GM12801 (cell line): Measurements from ENCODE around the gene GMDS.

Experiments
- TF ChIP-seq, protein P1 (sequence below): IDR thresholded peaks from one replicate; pipeline ENCODE4 v1.5.1; 2011; ENCODE audit warnings: control low read depth; ENCODE audit not compliant: insufficient read length; ENCODE audit errors: extremely low read depth

The GMDS gene

DNA sequence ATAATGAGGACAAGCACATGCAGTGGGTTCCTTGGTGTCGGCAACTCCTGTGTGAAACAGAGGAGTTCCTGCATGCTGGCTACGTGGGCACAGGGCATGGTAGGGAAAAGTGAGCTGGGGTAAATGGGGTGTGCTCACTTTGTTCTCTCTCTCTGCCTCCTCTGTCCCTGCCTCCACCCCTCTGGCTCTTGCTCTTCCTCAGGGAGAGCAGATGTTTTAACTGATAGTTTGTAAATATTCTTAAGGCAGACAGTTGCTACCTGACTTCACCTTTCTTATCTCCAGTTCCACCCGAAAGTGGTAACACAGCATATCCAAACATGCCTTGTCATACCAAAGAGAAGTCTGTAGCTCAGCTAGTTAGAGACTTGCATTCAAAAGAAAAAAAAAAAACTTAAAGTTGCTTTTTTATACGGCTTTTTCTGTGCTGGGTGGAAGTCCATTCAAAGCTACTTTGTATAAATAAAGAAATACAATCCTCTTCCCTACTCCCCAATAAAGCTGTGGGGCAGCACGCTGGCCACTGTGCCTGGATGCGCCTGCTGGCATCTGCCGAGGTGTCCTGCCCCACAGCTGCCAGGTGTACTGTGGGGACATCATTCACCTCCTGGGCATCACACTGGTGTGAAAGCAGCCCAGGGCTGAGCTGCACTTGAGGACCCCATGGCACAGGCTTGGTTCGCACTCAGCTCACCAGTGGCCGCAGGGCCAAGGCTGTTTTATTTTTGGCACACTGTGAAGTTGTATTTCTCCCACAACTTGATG is 542.1 kb downstream of the GMDS start:
- TF ChIP-seq, protein P1, sequence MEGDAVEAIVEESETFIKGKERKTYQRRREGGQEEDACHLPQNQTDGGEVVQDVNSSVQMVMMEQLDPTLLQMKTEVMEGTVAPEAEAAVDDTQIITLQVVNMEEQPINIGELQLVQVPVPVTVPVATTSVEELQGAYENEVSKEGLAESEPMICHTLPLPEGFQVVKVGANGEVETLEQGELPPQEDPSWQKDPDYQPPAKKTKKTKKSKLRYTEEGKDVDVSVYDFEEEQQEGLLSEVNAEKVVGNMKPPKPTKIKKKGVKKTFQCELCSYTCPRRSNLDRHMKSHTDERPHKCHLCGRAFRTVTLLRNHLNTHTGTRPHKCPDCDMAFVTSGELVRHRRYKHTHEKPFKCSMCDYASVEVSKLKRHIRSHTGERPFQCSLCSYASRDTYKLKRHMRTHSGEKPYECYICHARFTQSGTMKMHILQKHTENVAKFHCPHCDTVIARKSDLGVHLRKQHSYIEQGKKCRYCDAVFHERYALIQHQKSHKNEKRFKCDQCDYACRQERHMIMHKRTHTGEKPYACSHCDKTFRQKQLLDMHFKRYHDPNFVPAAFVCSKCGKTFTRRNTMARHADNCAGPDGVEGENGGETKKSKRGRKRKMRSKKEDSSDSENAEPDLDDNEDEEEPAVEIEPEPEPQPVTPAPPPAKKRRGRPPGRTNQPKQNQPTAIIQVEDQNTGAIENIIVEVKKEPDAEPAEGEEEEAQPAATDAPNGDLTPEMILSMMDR, result no peak

DNA sequence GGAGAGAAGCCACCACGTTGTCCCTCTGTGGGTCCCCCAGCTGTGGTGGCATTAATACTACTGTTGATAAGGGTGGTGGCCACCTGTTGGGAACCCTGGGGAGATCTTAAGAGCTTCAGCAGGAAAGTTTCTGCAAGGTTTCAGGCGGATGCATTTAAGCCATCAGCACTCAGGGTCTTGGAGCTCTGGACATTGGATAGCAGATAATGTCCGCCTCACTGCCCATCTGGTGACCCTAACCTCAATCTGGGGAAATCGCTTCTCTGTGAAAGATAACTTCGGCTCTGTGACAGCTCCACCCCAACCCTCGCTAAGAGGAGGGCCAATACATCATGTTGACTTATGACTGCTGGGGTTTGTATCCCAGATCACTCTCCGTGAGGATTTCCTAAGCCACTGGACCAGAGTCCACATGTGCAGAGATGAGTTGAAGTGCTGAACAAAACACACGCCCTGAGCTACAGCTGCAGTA is 542.8 kb downstream of the GMDS start:
- TF ChIP-seq, protein P1, result no peak

DNA sequence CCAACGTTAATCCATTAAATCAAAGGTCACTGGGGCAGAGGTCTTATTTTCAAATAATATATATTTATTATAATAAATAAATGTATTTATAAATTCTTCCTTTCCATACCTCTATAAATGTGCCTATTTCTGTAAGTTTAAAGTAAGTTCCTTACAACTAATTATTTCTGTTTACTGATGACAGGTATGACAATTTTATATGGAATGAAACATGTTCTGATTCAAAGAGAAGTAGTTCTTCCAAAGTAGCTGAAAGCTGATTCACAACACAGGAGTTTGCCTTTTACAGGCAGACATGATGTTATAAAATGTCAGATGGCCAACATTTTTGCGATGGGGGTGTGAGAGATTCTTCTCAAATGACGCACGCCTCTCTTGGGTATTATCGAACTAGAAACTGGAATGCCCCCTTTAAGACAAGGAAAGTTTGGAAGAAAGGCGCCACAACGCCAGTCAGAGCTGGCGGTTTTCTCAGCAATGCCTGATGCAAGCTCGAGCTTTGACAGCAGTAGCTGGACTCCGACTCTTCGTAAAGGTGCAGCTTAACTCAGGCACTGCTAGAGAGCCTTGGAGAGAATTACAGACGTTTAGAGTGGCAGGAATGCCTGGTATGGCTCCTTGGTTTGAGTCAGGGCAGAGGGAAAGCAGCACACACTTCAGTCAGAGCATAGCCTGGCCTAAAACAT is 543.6 kb downstream of the GMDS start:
- TF ChIP-seq, protein P1, result no peak

DNA sequence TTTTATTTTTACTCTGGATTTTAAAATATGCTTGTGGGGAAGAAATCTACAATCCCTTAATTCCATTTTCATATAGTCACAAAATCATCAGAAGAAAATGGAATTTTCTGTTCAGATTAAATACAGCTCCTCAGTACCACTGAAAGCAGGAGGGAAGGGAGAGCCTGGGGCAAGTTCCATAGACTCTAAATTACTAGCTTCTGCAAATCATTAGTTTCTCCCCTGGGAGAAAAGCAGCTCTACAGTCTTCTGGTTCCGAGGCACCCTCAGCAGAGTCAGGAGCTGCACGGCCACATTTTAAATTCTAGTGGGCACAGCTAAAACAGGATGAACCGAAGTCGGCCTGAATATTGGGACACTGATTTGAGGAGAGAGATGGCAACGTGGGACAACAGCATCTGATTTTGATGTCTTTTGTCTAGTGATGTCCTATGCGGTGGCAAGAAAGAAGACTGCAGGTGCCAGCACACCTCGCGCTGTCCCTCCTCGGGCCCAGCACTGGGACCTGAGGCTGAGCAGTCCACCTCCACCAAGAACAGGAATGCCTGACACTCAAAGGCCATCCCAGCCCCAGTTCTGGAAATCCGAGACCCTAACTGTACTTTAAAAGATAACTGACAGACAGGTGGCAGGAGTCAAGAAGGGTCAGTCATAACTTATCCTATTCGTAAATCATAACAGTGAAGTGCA is 545.0 kb downstream of the GMDS start:
- TF ChIP-seq, protein P1, result no peak

DNA sequence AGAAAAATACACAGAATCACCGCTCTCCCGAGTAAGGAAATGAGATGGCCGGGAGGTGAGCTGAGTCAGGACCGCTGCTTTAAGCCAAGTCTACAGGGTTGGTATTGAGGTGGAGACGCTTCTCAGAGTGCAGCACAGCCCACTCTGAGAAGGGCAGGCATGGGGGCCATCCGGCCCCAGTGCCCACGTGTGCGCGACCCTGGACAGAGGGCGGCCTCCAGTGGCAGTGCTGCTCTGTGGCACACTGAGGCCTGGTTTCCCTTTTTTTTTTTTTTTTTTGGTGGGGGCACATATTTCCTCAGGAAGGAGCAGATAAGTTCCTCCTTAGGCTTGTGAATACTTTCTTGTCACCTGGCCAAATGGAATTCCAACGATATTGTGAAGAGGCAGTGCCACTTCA is 546.9 kb downstream of the GMDS start:
- TF ChIP-seq, protein P1, result no peak

DNA sequence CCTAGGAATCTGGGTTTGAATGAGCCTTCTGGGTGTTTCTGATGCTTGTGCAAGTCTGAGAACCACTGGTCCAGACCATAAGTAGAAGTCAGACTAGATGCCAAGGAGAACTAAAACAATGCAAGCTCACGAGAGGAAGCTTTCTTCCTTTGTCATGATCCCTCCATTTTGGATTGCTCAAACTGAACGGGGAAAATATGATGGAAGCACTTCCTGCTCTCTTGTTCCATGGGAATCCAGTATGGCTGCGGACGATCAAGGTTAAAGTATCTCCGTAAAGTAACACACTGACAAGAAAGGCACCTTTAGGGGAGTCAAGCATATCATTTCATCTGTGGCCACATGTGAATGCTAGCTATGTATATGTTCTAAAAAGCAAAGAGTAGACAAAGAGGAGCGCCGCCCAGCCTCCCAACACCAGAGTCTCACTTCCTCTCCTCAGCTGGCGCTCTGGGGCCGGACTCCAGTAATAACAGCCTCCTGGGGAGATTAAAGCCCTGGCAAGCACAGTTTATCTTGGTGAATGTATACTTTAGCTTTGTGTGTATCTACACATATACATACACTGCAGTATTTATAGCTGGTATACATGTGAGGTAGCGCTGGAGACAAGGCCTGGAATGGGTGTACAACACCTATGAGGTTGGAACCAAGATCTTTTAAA is 547.6 kb downstream of the GMDS start:
- TF ChIP-seq, protein P1, result no peak

DNA sequence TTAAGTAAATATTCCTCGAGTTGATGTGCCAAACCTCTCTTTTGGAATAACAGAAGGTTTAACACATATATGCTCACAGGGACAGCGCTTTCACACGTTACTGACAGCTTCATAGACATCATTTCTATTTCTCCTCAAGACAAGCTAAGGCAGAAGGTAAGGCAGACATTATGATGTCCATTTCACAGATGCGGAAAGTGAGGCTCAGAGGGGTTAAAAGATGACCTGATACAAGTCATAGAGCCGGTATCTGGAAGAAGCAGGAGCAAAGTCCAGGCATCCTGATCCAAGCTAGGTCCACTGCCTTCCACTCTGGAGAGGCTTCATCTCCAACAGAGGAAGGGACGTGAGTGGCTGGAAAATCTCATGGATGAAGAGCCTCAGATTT is 548.9 kb downstream of the GMDS start:
- TF ChIP-seq, protein P1, result no peak
